ENCODE measurements around the gene FNIP2. TPM values are rescaled to one million over a fixed set of nuclear protein-coding genes. Genes with fewer than 3 reads are reported as not detected.

The FNIP2 gene
- total RNA-seq, 1 donor from 2014 or later, result 19.7 TPM

GRCh38 chr4:158829254-158829653, 60.4 kb downstream of the FNIP2 start:
- intact Hi-C loops (cut with micrococcal nuclease), result loop anchor here (5.0 kb wide), 1 partner anchor 157 kb away; the partner anchor contains the start of genes C4orf46 and ETFDH

- intact Hi-C loops (cut with micrococcal nuclease), result no loop called here
These were observed 64.8 kb downstream of the FNIP2 start for GRCh38 chr4:158833602-158834001.

DNA sequence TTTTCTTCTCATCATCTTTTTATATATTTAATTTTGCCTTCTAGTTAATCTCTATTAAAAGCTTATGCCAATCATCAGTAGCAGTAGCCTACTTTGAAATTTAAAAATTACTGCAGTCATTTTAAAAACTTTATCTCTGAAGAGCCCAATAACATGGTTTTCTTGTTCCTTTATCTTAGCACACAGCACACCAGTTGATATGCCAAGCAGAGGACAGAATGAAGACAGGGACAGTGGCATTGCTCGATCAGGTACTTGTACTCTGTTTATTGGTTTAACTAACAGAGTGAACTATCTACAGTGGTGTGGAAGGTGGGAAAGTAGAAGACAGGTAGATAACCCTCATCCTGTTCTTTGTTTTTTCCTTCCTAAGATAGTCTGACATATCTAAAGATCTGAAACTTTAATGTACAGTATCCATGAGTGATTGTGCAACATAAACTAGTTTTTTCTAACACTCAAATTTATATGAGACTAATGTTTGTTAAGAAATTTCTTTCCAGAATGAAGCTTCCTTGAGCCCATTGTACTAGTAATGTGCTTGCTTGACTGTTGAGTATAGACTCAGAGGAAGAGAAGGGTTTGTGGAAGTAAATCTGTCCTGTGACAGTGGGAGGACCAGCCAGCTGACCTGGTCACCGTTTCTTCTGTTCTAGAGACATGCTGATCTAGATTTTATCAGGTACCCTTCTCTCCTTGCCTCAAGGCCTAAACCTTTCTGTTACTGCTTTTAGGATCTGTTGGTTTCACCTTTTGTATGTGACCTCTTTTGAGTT, 66.6 kb downstream of the FNIP2 start:
- intact Hi-C loops (cut with micrococcal nuclease), result no loop called here

GRCh38 chr4:158836002-158836369, 67.2 kb downstream of the FNIP2 start:
- intact Hi-C loops (cut with micrococcal nuclease), result no loop called here

DNA sequence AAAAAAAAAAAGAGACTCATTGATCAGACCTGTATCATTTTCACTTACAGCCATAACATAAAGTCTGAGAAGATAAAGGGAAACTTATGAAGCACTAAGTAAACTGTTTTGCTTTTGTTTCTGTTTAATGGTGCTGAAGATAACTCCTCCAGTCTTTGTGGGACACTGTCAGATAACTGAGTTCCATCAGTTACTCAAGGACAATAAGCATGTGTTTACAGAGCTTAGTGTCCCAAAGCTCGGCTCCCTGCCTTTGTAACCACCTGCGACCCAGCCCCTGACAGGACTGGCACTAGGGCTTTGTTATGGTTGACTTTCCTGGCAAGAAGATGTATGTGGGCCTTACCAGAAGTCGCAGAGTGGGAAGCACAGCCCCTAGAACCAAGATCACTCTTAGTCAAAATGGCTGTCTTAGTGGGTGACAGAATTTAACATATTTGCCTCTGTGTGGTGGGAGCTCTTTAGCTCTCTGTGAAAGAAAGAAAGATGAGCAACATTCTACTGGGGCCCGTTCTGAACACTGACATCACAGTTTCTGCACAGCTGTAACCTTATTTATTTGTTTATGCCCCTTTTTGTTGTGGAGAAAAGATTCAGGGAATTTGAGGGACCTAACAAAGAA, 68.1 kb downstream of the FNIP2 start:
- intact Hi-C loops (cut with micrococcal nuclease), result no loop called here

DNA sequence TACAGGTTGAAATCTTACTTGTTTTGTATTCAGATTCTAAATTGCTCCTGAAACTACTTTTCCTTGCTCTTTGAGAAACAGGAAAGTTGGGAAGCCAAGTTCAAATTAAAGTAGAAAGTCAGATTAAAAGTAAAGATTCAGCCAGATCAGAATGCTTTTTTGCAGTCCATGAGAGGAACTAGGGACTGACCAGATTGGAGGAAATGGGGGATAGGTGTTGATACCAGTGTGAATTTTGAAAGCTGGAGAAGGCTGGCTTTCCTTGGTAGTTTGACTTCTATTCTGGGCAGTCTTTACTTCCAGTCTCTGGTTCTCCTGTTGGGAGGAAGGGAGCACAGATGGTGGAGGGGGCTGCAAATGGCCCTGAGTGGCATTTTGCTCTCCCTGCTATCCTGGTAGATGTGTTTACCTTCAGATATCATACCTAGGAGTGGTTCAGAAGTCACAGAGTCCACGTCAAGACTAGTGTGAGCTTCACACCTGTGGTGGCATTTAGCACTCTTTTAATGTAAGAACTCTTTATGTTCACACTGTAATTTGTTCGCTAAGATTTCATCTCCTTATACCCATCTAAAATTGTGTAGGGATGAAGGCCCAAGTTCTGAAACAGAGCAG, 68.8 kb downstream of the FNIP2 start:
- intact Hi-C loops (cut with micrococcal nuclease), result no loop called here

GRCh38 chr4:158840131-158840530, 71.3 kb downstream of the FNIP2 start:
- intact Hi-C loops (cut with micrococcal nuclease), result no loop called here

DNA sequence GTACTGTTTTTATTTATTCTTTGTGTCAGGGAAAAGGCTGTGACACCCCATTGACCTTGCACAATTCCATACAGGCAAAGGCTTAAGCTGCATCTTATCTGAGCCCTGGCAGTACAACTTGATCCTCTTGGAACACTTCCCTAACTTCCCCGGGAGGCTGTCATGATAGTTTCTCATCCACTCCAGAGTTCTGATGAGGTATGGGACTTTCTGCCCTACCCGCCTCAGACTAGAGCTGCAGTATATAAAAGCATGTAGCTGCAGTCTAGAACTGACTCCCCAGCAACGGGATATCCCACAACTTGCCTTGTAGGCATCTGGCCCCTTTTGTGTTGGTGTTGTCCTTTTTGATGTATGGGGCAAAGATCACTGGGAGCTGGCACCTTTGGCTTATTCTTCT, 72.7 kb downstream of the FNIP2 start:
- intact Hi-C loops (cut with micrococcal nuclease), result no loop called here

DNA sequence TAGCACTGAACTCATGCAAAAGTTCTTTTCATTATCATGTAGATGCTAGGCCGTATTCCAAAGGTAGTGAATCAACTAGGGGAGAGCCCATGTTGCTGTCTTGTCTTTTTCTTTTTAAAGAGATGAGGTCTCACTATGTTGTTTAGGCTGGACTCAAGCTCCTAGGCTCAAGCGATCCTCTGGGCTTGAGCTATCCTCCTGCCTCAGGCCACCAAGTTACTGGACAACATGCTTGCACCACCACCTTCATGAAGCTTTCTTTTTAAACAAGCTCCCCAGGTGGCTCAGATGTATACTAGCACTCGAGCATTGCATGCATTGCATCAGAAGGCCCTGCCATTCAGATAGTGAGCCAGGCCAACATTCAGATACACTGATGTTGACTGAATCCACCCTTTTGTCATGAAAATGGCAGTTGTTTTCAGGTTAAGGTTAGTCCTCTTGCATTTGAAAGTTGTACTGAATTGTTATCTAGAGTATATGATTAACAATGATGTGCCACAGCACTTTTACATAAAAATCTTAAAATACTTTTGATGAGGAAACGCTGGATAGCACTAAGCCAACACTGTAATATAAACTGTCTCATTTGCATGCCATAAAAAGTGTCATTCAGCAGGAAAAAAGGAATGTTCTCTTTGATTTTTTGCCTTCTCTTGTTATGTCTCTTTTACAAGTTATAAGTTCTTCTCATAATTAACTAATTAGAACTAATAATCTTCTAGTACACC, 76.7 kb downstream of the FNIP2 start:
- intact Hi-C loops (cut with micrococcal nuclease), result no loop called here

GRCh38 chr4:158847535-158847934, 78.7 kb downstream of the FNIP2 start:
- intact Hi-C loops (cut with micrococcal nuclease), result no loop called here

DNA sequence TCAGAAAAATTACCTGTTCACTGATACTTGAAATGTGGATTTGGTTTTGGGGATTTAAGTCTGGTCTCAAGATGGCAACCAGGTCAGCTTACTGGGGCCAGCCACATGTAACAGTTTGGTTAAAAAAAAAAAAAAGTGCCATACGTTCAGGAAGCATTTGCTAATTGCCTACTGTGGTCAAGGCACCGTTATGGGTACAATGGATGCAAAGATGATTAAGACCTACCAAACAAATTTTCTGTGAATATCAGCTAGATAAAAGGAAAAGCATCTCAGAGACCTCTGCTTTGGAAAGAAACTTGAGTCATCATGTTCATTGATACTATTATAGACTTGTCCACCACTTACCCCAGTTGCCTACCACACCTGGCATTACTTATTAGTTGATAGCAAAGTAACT, 80.9 kb downstream of the FNIP2 start:
- intact Hi-C loops (cut with micrococcal nuclease), result loop anchor here (1.0 to 2.0 kb wide), 7 partner anchors 39 to 596 kb away; partner anchors contain the start of genes ETFDH and FNIP2

DNA sequence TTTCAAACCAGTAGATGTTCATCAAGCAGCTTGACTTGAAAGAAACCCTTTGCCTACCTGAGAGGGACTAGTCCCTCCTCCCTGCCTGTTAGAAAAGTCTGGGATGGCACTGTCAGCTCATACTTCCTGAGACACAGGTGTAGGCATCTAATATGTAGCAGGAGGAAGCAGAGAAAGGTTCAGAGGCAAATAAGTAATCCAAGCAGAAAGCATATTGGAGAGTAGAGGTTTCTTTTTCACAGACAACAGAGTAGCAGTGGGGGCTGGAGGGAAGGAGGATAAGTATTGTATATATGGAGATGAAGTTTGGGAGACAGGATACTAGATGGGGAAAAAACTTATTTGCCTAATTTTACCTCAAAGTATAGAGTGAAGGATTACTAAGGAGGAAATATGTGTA, 81.5 kb downstream of the FNIP2 start:
- intact Hi-C loops (cut with micrococcal nuclease), result loop anchor here (1.0 to 2.0 kb wide), 7 partner anchors 40 to 597 kb away; partner anchors contain the start of genes ETFDH and FNIP2

GRCh38 chr4:158850800-158851644, 82.2 kb downstream of the FNIP2 start:
- intact Hi-C loops (cut with micrococcal nuclease), result loop anchor here (1.0 to 2.0 kb wide), 7 partner anchors 40 to 598 kb away; partner anchors contain the start of genes ETFDH and FNIP2

GRCh38 chr4:158854236-158854635, 85.4 kb downstream of the FNIP2 start:
- intact Hi-C loops (cut with micrococcal nuclease), result no loop called here

GRCh38 chr4:158856852-158857251, 88.0 kb downstream of the FNIP2 start:
- intact Hi-C loops (cut with micrococcal nuclease), result loop anchor here (1.0 kb wide), 5 partner anchors 246 to 589 kb away; partner anchors contain the start of gene RAPGEF2

DNA sequence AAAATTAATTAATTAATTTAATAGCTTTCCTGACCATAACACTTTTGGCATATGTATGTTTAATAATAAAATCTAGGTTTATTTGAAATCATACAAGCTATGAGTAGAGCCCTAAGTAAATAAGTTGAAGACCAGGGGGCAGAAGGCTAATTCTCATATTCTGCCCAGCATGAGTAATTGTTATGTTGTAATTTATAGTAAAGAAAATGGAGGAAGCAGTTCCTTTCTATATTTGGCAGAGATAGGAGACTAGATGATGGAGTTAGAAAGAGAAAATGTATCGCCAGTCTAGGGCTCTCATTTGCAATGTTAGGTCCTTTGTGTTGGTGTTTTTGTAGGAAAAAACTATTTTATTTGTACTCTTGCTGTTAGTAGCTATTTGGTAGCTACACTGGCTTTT, 89.1 kb downstream of the FNIP2 start:
- intact Hi-C loops (cut with micrococcal nuclease), result loop anchor here (1.0 kb wide), 5 partner anchors 245 to 588 kb away; partner anchors contain the start of gene RAPGEF2

- intact Hi-C loops (cut with micrococcal nuclease), result no loop called here
These were observed 89.8 kb downstream of the FNIP2 start for GRCh38 chr4:158858410-158859199.

DNA sequence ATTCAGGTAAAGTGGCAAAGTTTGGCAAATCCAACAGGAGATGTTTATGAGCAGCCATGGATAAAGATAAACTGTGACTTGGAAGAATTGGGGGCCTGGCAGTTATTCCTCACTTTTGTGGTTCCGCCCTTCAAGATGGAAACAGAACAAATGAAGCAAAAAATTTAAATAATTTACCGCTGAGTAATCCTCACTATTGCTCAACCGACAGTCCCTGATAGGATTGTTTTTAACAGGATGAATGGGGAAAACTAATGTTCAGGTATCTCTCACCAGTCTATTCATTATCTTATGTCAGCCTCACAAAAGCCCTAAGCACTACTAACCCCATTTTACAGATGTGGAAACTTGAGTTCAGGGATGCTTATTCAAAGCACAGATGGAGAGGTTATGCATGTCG, 90.8 kb downstream of the FNIP2 start:
- intact Hi-C loops (cut with micrococcal nuclease), result no loop called here

DNA sequence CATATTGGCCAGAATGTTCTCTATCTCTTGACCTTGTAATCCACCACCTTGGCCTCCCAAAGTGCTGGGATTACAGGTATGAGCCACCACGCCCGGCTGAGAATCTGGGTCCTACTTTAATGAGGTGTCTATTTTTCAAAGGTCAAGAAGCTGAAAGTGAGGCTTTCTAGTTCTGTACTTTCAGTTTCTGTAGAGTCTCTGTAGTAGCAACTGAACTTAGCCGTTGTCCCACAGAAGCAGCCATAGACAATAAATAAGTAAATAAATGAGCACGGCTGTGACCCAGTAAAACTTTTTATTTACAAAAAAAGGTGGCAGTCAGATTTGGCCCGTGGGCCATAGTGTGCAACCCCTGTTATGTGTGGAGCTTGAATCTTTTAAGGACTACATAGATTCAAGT, 92.0 kb downstream of the FNIP2 start:
- intact Hi-C loops (cut with micrococcal nuclease), result no loop called here

DNA sequence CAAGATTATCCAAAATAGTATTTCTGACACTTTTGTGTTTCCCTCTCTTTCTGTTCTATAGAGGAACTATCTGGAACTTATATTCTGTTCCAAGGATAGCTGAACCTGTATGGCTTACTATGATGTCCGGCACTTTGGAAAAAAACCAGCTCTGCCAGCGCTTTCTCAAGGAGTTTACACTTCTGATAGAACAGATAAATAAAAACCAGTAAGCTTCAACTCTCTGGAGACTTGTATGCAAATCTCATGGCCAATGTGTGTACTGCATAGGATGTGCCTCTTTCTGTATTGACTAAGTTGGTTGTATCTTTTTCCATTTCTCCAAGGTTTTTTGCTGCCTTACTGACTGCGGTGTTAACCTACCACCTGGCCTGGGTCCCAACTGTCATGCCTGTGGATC, 92.5 kb downstream of the FNIP2 start:
- intact Hi-C loops (cut with micrococcal nuclease), result no loop called here

All from T-helper 1 cell treated with Interleukin-12 subunit alpha and Interleukin-12 subunit beta and Interleukin-4 antibody, amounts not matched to agents 30 ng/mL and 1 ng/mL, for 36 hours (primary cell).